H1 (cell line): Measurements from ENCODE around the gene DEAF1. TPM values are rescaled to one million over a fixed set of nuclear protein-coding genes. Genes with fewer than 3 reads are reported as not detected.

Experiments used
- CTCF ChIA-PET: fragments of 300-600 bp; sonication (Branson Sonifier 250); formaldehyde crosslinking; loops from one replicate; lab custom pipeline; 2021; ENCODE audit not compliant: partially characterized antibody; lab: Charles Lee
- POLR2A ChIA-PET: fragments of 300-600 bp; sonication (Branson Sonifier 250); formaldehyde crosslinking; loops from one replicate; lab custom pipeline; 2021; ENCODE audit warnings: inconsistent platforms; ENCODE audit not compliant: partially characterized antibody; lab: Charles Lee
- DNase-seq, 2 experiments: peaks; one replicate each; pipeline versions ENCODE4 v3.0.0 to v3.0.0-alpha.2; 2010 to 2022; ENCODE audit warnings: low spot score in 2 of 2, low read depth in 1 of 2, mixed read lengths in 1 of 2
- FAIRE-seq: peaks from 2 replicates; lab custom pipeline; 2011; peaks lifted over from hg19 to GRCh38; lab: Jason Lieb, UNC
- H2AFZ ChIP-seq: 2 replicates; pipeline ENCODE4 v1.8.1; 2012; ENCODE audit warnings: low read length, inconsistent platforms
- H2AK5ac ChIP-seq: 2 replicates; pipeline ENCODE4 v1.6.1; 2013; ENCODE audit warnings: low read depth, low read length
- H2BK120ac ChIP-seq: replicated peaks from 2 replicates; pipeline ENCODE3; 2013; ENCODE audit warnings: low read depth, low read length, inconsistent platforms
- H2BK12ac ChIP-seq: 2 replicates; pipeline ENCODE4 v1.6.1; 2013; ENCODE audit warnings: low read depth, low read length
- H2BK15ac ChIP-seq: 2 replicates; pipeline ENCODE4 v1.6.1; 2013; ENCODE audit warnings: low read length
- H2BK20ac ChIP-seq: 2 replicates; pipeline ENCODE4 v1.6.1; 2013; ENCODE audit warnings: low read length
- H2BK5ac ChIP-seq: 2 replicates; pipeline ENCODE4 v1.6.1; 2013; ENCODE audit warnings: low read depth, low read length
- H3K14ac ChIP-seq: 2 replicates; pipeline ENCODE4 v1.6.1; 2013; ENCODE audit warnings: inconsistent platforms; ENCODE audit not compliant: insufficient read length
- H3K18ac ChIP-seq: 2 replicates; pipeline ENCODE4 v1.6.1; 2013; ENCODE audit warnings: low read length; ENCODE audit errors: extremely low read depth
- H3K23ac ChIP-seq: 2 replicates; pipeline ENCODE4 v1.6.1; 2013; ENCODE audit warnings: inconsistent platforms; ENCODE audit not compliant: insufficient read length
- H3K23me2 ChIP-seq: 2 replicates; pipeline ENCODE4 v1.6.1; 2013; ENCODE audit warnings: low read depth, low read length
- H3K27ac ChIP-seq: 2 replicates; pipeline ENCODE4 v1.6.1; 2011; ENCODE audit warnings: low read depth, low read length, inconsistent platforms
- H3K27me3 ChIP-seq, 4 experiments: replicated peaks in 1 of 4; 1 replicate in 1 of 4; 2 replicates in 3 of 4; pipeline versions ENCODE4 v1.6.1 to v1.8.1; 2011 to 2013; ENCODE audit warnings: low read length in 3 of 4, mild to moderate bottlenecking in 3 of 4, inconsistent platforms in 2 of 4, mixed read lengths in 2 of 4, moderate library complexity in 1 of 4; ENCODE audit not compliant: control insufficient read depth in 3 of 4, insufficient read depth in 3 of 4; ENCODE audit errors: extremely low read depth in 1 of 4
- H3K36me3 ChIP-seq, 4 experiments: 2 replicates each; pipeline versions ENCODE4 v1.6.1 to v1.8.1; 2011 to 2013; ENCODE audit warnings: mild to moderate bottlenecking in 4 of 4, low read length in 3 of 4, moderate library complexity in 2 of 4, control low read depth in 1 of 4, inconsistent platforms in 1 of 4; ENCODE audit not compliant: insufficient read depth in 4 of 4, control insufficient read depth in 2 of 4
- H3K4ac ChIP-seq: replicated peaks from 2 replicates; pipeline ENCODE3; 2013; ENCODE audit warnings: low read length, low read depth, mixed read lengths, inconsistent platforms; ENCODE audit not compliant: insufficient read length
- H3K4me1 ChIP-seq, 4 experiments: replicated peaks in 1 of 4; 1 replicate in 1 of 4; 2 replicates in 3 of 4; pipeline versions ENCODE4 v1.6.1 to v1.8.1; 2011 to 2013; ENCODE audit warnings: low read length in 3 of 4, inconsistent platforms in 2 of 4, mixed read lengths in 1 of 4; ENCODE audit not compliant: insufficient read depth in 4 of 4, control insufficient read depth in 3 of 4
- H3K4me2 ChIP-seq, 2 experiments: 2 replicates each; pipeline versions ENCODE4 v1.6.1 to v1.8.1; 2011 to 2013; ENCODE audit warnings: low read depth in 2 of 2, low read length in 2 of 2, control low read depth in 1 of 2, inconsistent platforms in 1 of 2, mild to moderate bottlenecking in 1 of 2; ENCODE audit not compliant: insufficient read depth in 1 of 2
- H3K4me3 ChIP-seq, 4 experiments: fragments of 200-600, 300-600 bp in 1 of 4; sonication (generic), shearing (Covaris generic), sonication (Bioruptor Twin) in 1 of 4; 2 replicates each; pipeline versions ENCODE4 v1.5.1 to v1.8.1; 2011 to 2016; ENCODE audit warnings: low read length in 4 of 4, low read depth in 3 of 4, control low read depth in 2 of 4, inconsistent platforms in 2 of 4, mild to moderate bottlenecking in 2 of 4, mixed read lengths in 1 of 4, moderate library complexity in 1 of 4; ENCODE audit not compliant: insufficient read depth in 2 of 4; ENCODE audit errors: extremely low read depth in 1 of 4
- H3K56ac ChIP-seq: replicated peaks from 2 replicates; pipeline ENCODE3; 2013; ENCODE audit warnings: low read depth, mild to moderate bottlenecking, mixed read lengths, low read length, inconsistent platforms; ENCODE audit not compliant: insufficient read length
- H3K79me1 ChIP-seq: 2 replicates; pipeline ENCODE4 v1.6.1; 2013; ENCODE audit warnings: low read depth, low read length, control low read depth
- H3K79me2 ChIP-seq, 2 experiments: 2 replicates each; pipeline versions ENCODE4 v1.6.1 to v1.8.1; 2012 to 2013; ENCODE audit warnings: low read length in 2 of 2, mild to moderate bottlenecking in 2 of 2, inconsistent platforms in 1 of 2; ENCODE audit not compliant: insufficient read depth in 2 of 2, control insufficient read depth in 1 of 2
- H3K9ac ChIP-seq, 4 experiments: replicated peaks in 1 of 4; 1 replicate in 1 of 4; 2 replicates in 3 of 4; pipeline versions ENCODE4 v1.6.1 to v1.8.1; 2011 to 2013; ENCODE audit warnings: low read depth in 3 of 4, low read length in 3 of 4, control low read depth in 2 of 4, mild to moderate bottlenecking in 2 of 4, moderate library complexity in 2 of 4, inconsistent platforms in 1 of 4; ENCODE audit errors: extremely low read depth in 1 of 4
- H3K9me3 ChIP-seq, 2 experiments: 2 replicates each; pipeline versions ENCODE4 v1.6.1 to v1.8.1; 2012 to 2013; ENCODE audit warnings: mild to moderate bottlenecking in 2 of 2, moderate library complexity in 2 of 2, control low read depth in 1 of 2, inconsistent platforms in 1 of 2, low read depth in 1 of 2, low read length in 1 of 2, mixed read lengths in 1 of 2; ENCODE audit not compliant: insufficient read depth in 2 of 2
- H4K20me1 ChIP-seq, 2 experiments: replicated peaks in 1 of 2; 2 replicates each; pipeline versions ENCODE3 to v1.8.1; 2011 to 2013; ENCODE audit warnings: inconsistent platforms in 2 of 2, low read length in 2 of 2, mild to moderate bottlenecking in 1 of 2; ENCODE audit not compliant: insufficient read depth in 2 of 2, control insufficient read depth in 1 of 2
- H4K5ac ChIP-seq: 2 replicates; pipeline ENCODE4 v1.6.1; 2013; ENCODE audit warnings: low read length, low read depth, mixed read lengths, inconsistent platforms; ENCODE audit not compliant: insufficient read length
- H4K8ac ChIP-seq: 2 replicates; pipeline ENCODE4 v1.8.0; 2013; ENCODE audit warnings: mild to moderate bottlenecking, moderate library complexity, low read length, inconsistent platforms; ENCODE audit not compliant: insufficient read depth; ENCODE audit errors: extremely low read depth
- H4K91ac ChIP-seq: replicated peaks from 2 replicates; pipeline ENCODE3; 2013; ENCODE audit warnings: low read length, mixed read lengths, inconsistent platforms; ENCODE audit not compliant: insufficient read length
- JUND ChIP-seq: IDR thresholded peaks from 2 replicates; pipeline ENCODE4 v1.6.1; 2011; ENCODE audit warnings: mild to moderate bottlenecking, improper control_type of control experiment, low read length
- POU5F1 ChIP-seq: IDR thresholded peaks from 2 replicates; pipeline ENCODE4 v1.6.1; 2011; ENCODE audit warnings: low read depth, mild to moderate bottlenecking, low read length, moderate library complexity
- RBBP5 ChIP-seq: IDR thresholded peaks from 2 replicates; pipeline ENCODE4 v1.7.1; 2012; ENCODE audit warnings: low read depth, mild to moderate bottlenecking, inconsistent platforms, low read length, moderate library complexity, borderline replicate concordance
- SUZ12 ChIP-seq: fragments of 200-600 bp; sonication (generic); IDR thresholded peaks from 2 replicates; pipeline ENCODE4 v1.6.1; 2012; ENCODE audit warnings: mild to moderate bottlenecking, inconsistent platforms, low read length, moderate library complexity, mixed read lengths
- USF2 ChIP-seq: IDR thresholded peaks from 2 replicates; pipeline ENCODE4 v1.6.1; 2011; ENCODE audit warnings: low read length, improper control_type of control experiment
- WGBS, 2 experiments: shearing (Covaris generic) in 1 of 2; methylation state at CpG; one replicate each; pipeline versions ENCODE4 v1.1.6 to v1.1.7; 2013 to 2015; ENCODE audit warnings: low lambda C conversion rate in 2 of 2, mixed read lengths in 2 of 2, inconsistent platforms in 1 of 2, low coverage in 1 of 2, missing lambda C conversion rate in 1 of 2; ENCODE audit not compliant: insufficient replicate concordance in 2 of 2, insufficient coverage in 1 of 2, insufficient read length in 1 of 2; ENCODE audit errors: extremely low coverage in 1 of 2, missing lambda C conversion rate in 1 of 2; 5-methylcytosine and 5-hydroxymethylcytosine counted together
- polyA plus RNA-seq, 7 experiments: library from polyadenylated mRNA; depleted of rRNA in 3 of 7; stranded (reverse) in 5 of 7; unstranded in 2 of 7; fragments of >200 nt in 5 of 7; fragments of 200-250 nt in 2 of 7; gene quantifications; 1 replicate in 5 of 7; 2 replicates in 1 of 7; 4 replicates in 1 of 7; pipeline versions ENCODE4 v1.2.1 to v1.2.3, GENCODE V29; 2011 to 2013; ENCODE audit warnings: missing spikeins in 2 of 7, mixed read lengths in 2 of 7
- total RNA-seq: library from RNA; stranded (reverse); fragmentation: NEBNext Ultra II Directional; extraction: Animal tissue kit (Norgen Biotek cat#: 25700); gene quantifications from 2 replicates; pipeline ENCODE4 v1.2.1, GENCODE V29; 2021

DEAF1 gene
- total and polyA plus RNA-seq, 2 of the 8 experiments (the other 6 are each of a cell fraction or from before 2014, with no cell fraction given) = 47.3 to 58.4 TPM

GRCh38 chr11:627308-627576, 67.8 kb downstream of the DEAF1 start:
- Histone ChIP-seq H3K27ac (no peak overlapping the region), H3K27me3 (peaks cover 3 to 14% (median 10%) of the 10 kb centered on the region in 4 experiments; a peak in 6 of 7 replicates), H3K23ac (no peak overlapping the region), H3K79me2 (no peaks in the 10 kb centered on the region), H3K36me3 (no peaks in the 10 kb centered on the region), H3K4me3 (peak overlapping the region in 2 of 4 experiments; percentile 17 to 45; a peak in 3 of 8 replicates), H4K91ac (no peak overlapping the region), H3K56ac (no peak overlapping the region), H3K4ac (no peak overlapping the region), H2BK120ac (no peak overlapping the region), H3K14ac (no peak overlapping the region), H2BK5ac (no peak overlapping the region), H4K5ac (no peak overlapping the region), H2BK15ac (no peak overlapping the region), H3K4me2 (peak overlapping the region in 1 of 2 experiments; percentile 42; a peak in 1 of 4 replicates), H4K8ac (no peak overlapping the region), H3K79me1 (no peaks in the 10 kb centered on the region), H4K20me1 (peaks cover 0 to 7% of the 10 kb centered on the region in 2 experiments), H2AK5ac (no peak overlapping the region), H2BK20ac (no peak overlapping the region), H3K23me2 (no peaks in the 10 kb centered on the region; the same call in 1 of the 2 replicates), H3K9me3 (no peaks in the 10 kb centered on the region), H3K4me1 (peaks cover 0 to 6% (median under 1%) of the 10 kb centered on the region in 4 experiments; a peak in 2 of 7 replicates), H3K9ac (no peak overlapping the region), H3K18ac (no peak overlapping the region), H2AFZ (no peak overlapping the region), H2BK12ac (no peak overlapping the region)
- TF ChIP-seq POU5F1 (no peak), SUZ12 (no peak), JUND (no peak), RBBP5 (no peak), USF2 (no peak)
- 28% methylated on average over 4 of the region's 28 CpGs; no CpG with 5 or more reads in 1 of the 2 experiments for WGBS, 2 experiments
- DNase-seq = no peak
- ChIA-PET POLR2A (interaction anchor here (0.8 to 2.5 kb wide), 8 partner anchors 9 to 234 kb away, joined by 3 to 8 read pairs (median 5); partner anchors contain the start of genes DRD4, IRF7 and LRRC56), CTCF (interaction anchor here (1.1 to 1.5 kb wide), 2 partner anchors 31 to 35 kb away, joined by 3 read pairs; no protein-coding TSS in a partner anchor)
- FAIRE-seq = no peak
